ENCODE measurements around the gene POFUT2.

Gene POFUT2

GRCh38 chr21:45264146-45264911 is 23.4 kb downstream of the POFUT2 start:
- no peak for DNase-seq (ENCODE audit: low read depth in 2 of 2)

GRCh38 chr21:45263534-45263933 is 24.2 kb downstream of the POFUT2 start:
- no peak for DNase-seq (ENCODE audit: low read depth in 2 of 2)

- DNase-seq (ENCODE audit: low read depth in 2 of 2) = no peak
Observed at GRCh38 chr21:45262616-45263015, 25.1 kb downstream of the POFUT2 start.

- DNase-seq (ENCODE audit: low read depth in 2 of 2) = no peak
Observed at GRCh38 chr21:45262041-45262581, 25.6 kb downstream of the POFUT2 start.

GRCh38 chr21:45261093-45261492 is 26.6 kb downstream of the POFUT2 start:
- no peak for DNase-seq (ENCODE audit: low read depth in 2 of 2)

- DNase-seq (ENCODE audit: low read depth in 2 of 2) = no peak
Observed at GRCh38 chr21:45260191-45260825, 27.4 kb downstream of the POFUT2 start.

GRCh38 chr21:45259206-45259840 is 28.4 kb downstream of the POFUT2 start:
- DNase-seq (ENCODE audit: low read depth in 2 of 2) = no peak

GRCh38 chr21:45258466-45258865 is 29.2 kb downstream of the POFUT2 start:
- no peak for DNase-seq (ENCODE audit: low read depth in 2 of 2)

GRCh38 chr21:45257673-45258341 is 29.9 kb downstream of the POFUT2 start:
- no peak for DNase-seq (ENCODE audit: low read depth in 2 of 2)

GRCh38 chr21:45256912-45257672 is 30.6 kb downstream of the POFUT2 start:
- no peak for DNase-seq (ENCODE audit: low read depth in 2 of 2)

GRCh38 chr21:45256021-45256911 is 31.4 kb downstream of the POFUT2 start:
- no peak for DNase-seq (ENCODE audit: low read depth in 2 of 2)

- no peak for DNase-seq (ENCODE audit: low read depth in 2 of 2)
Observed at GRCh38 chr21:45255381-45256020, 32.2 kb downstream of the POFUT2 start.

- no peak for DNase-seq (ENCODE audit: low read depth in 2 of 2)
Observed at GRCh38 chr21:45254460-45254930, 33.2 kb downstream of the POFUT2 start.

- DNase-seq (ENCODE audit: low read depth in 2 of 2) = no peak
Observed at GRCh38 chr21:45253633-45254459, 33.8 kb downstream of the POFUT2 start.

- no peak for DNase-seq (ENCODE audit: low read depth in 2 of 2)
Observed at GRCh38 chr21:45253180-45253579, 34.5 kb downstream of the POFUT2 start.

- no peak for DNase-seq (ENCODE audit: low read depth in 2 of 2)
Observed at GRCh38 chr21:45252448-45252925, 35.2 kb downstream of the POFUT2 start.

GRCh38 chr21:45251635-45252447 is 35.9 kb downstream of the POFUT2 start:
- no peak for DNase-seq (ENCODE audit: low read depth in 2 of 2)
